SJCRH30 (cell line): Measurements from ENCODE around the gene TUBAL3. TPM values are rescaled to one million over a fixed set of nuclear protein-coding genes. Genes with fewer than 3 reads are reported as not detected.

Experiments
- DNase-seq, 2 experiments: peaks; one replicate each; pipeline ENCODE4 v3.0.0-alpha.2; 2015 to 2020
- H3K27ac ChIP-seq: fragments of 250-450 bp; sonication (Bioruptor Pico); 2 replicates; pipeline ENCODE4 v1.5.1; 2020; ENCODE audit warnings: mild to moderate bottlenecking, moderate library complexity
- H3K27me3 ChIP-seq: fragments of 250-450 bp; sonication (Bioruptor Pico); 2 replicates; pipeline ENCODE4 v1.5.1; 2020; ENCODE audit warnings: mild to moderate bottlenecking, moderate library complexity
- H3K36me3 ChIP-seq: fragments of 250-450 bp; sonication (Bioruptor Pico); 2 replicates; pipeline ENCODE4 v1.5.1; 2020; ENCODE audit warnings: mild to moderate bottlenecking, moderate library complexity
- H3K4me1 ChIP-seq: fragments of 250-450 bp; sonication (Bioruptor Pico); 2 replicates; pipeline ENCODE4 v1.5.1; 2020; ENCODE audit warnings: mild to moderate bottlenecking, moderate library complexity
- H3K4me3 ChIP-seq: fragments of 250-450 bp; sonication (Bioruptor Pico); 2 replicates; pipeline ENCODE4 v1.5.1; 2020; ENCODE audit warnings: mild to moderate bottlenecking, moderate library complexity
- H3K9me3 ChIP-seq: fragments of 250-450 bp; sonication (Bioruptor Pico); replicated peaks from 2 replicates; pipeline ENCODE4 v1.5.1; 2020; ENCODE audit warnings: mild to moderate bottlenecking, moderate library complexity
- total RNA-seq: library from RNA; depleted of rRNA; stranded (reverse); fragments of >200 nt; shearing (Covaris generic); gene quantifications from 2 replicates; pipeline ENCODE4 v1.2.3, GENCODE V29; 2014; rRNA removed

The TUBAL3 gene
- not detected in 2 replicates for total RNA-seq

DNA sequence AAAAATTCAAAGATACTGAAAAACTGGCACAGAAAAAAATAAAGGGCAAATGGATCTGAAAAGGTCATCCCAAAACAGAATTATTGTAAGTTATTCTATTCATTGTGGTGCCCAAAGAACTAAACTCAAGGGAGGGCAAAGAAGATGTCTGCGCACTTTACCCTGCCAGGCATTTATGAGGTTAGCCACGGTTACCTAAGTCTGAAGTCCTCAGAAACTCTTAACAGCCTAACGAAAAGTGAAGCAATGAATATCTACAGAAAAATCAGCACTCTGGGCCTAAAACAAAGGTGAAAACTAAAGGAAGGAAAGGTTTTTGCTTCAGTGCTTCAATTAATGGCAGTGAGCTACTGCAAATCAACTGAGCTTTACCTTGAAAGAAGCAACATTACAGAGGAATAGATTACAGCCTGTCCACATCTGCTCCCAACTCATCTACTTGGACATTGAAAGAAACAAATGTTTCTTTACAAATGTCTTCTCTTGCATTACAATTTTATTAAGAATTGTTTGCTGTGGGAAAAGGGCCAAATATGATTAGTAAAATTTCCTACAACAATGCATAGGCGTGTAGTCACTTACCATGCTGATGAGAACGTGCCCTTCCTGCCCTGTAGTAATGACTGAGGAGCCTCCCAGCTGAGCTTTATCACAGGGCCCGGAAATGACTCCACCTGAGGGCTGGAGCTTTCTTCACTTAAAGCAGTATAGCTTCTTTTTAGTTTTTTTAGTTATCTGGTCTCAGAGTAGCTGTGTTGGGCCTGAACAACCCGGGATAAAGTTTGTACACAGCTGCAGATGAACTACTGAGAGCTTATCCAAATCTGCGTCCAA lies at the start of gene TUBAL3:
Gene TUBAL3, minus strand, starts transcription at position 621 of the 834 bp plus-strand sequence. Its CDS starts 36 bp downstream, at position 585.
- no peaks in the 10 kb centered on the region for H3K36me3 ChIP-seq
- H3K4me1 ChIP-seq = no peaks in the 10 kb centered on the region
- H3K9me3 ChIP-seq = no peaks in the 10 kb centered on the region
- no peak within 1 kb of the TSS for H3K27ac ChIP-seq
- H3K4me3 ChIP-seq = no peak within 1 kb of the TSS
- H3K27me3 ChIP-seq = no peaks in the 10 kb centered on the region
- DNase-seq = no peak

DNA sequence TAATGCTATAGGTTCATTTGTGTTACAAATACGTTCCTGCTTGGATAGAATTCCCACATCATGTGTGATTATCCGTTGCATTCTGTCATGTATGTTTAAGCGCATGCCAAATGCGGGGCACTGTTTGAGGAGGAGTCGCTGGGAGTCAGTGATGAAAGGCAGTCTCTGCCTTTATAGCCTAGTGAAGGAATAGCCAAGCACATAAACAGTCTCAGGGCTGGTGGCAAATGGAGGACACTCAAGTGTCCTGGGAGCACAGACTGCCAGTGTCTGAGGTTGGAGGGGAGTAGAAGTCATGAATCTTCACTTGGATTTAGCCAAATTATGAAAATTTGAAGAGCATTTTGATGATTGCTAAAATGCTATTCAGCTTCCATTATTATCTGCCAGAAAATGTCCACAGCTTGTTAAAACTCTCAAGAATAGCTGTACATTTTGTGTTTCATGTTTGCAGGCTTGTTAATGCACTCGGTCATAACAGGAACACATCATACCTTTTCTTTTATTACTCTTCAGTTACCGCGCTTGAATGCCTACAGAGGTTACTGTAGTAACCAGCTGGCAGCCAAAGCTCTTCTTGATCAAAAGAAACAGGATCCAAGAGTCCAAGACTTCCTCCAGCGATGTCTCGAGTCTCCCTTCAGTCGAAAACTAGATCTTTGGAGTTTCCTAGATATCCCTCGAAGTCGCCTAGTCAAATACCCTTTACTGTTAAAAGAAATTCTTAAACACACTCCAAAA lies 49.3 kb upstream of the TUBAL3 start:
- Histone ChIP-seq H3K36me3 (peaks cover 81% of the 10 kb centered on the region), H3K27me3 (no peaks in the 10 kb centered on the region), H3K9me3 (no peaks in the 10 kb centered on the region), H3K27ac (no peak overlapping the region), H3K4me3 (no peak overlapping the region), H3K4me1 (peaks cover 8% of the 10 kb centered on the region)
- DNase-seq = no peak

GRCh38 chr10:5450605-5451384 lies 46.2 kb upstream of the TUBAL3 start:
- no peaks in the 10 kb centered on the region for H3K9me3 ChIP-seq
- no peak overlapping the region; the same call in 1 of the 2 replicates for H3K4me3 ChIP-seq
- peaks cover 8% of the 10 kb centered on the region for H3K4me1 ChIP-seq
- H3K27me3 ChIP-seq = no peaks in the 10 kb centered on the region
- H3K27ac ChIP-seq = peak overlapping the region; percentile 97
- peaks cover 65% of the 10 kb centered on the region for H3K36me3 ChIP-seq
- no peak for DNase-seq

- peak; percentile 64 to 87 for DNase-seq
- peak overlapping the region; percentile 97 for H3K27ac ChIP-seq
- H3K4me3 ChIP-seq = peak overlapping the region; percentile 71
- H3K36me3 ChIP-seq = peaks cover 55% of the 10 kb centered on the region
- H3K9me3 ChIP-seq = no peaks in the 10 kb centered on the region
- no peaks in the 10 kb centered on the region for H3K27me3 ChIP-seq
- H3K4me1 ChIP-seq = peaks cover 8% of the 10 kb centered on the region
These were observed 45.2 kb upstream of the TUBAL3 start for GRCh38 chr10:5449823-5450222.

- Histone ChIP-seq H3K4me1 (peaks cover 8% of the 10 kb centered on the region), H3K4me3 (peak overlapping the region; percentile 71), H3K9me3 (no peaks in the 10 kb centered on the region), H3K27me3 (no peaks in the 10 kb centered on the region), H3K36me3 (peaks cover 49% of the 10 kb centered on the region), H3K27ac (peak overlapping the region; percentile 97)
- peak in 1 of 2 experiments; percentile 41 for DNase-seq
These were observed 44.6 kb upstream of the TUBAL3 start for GRCh38 chr10:5449227-5449626.

GRCh38 chr10:5448333-5449001 lies 43.8 kb upstream of the TUBAL3 start:
- Histone ChIP-seq H3K4me3 (peak overlapping the region; percentile 71), H3K36me3 (peaks cover 42% of the 10 kb centered on the region), H3K27ac (peak overlapping the region; percentile 97), H3K4me1 (peaks cover 8% of the 10 kb centered on the region), H3K9me3 (no peaks in the 10 kb centered on the region), H3K27me3 (no peaks in the 10 kb centered on the region)
- peak in 1 of 2 experiments; percentile 24 for DNase-seq

GRCh38 chr10:5447611-5448071 lies 43.0 kb upstream of the TUBAL3 start:
- H3K4me1 ChIP-seq = peaks cover 8% of the 10 kb centered on the region
- no peaks in the 10 kb centered on the region for H3K27me3 ChIP-seq
- H3K4me3 ChIP-seq = peak overlapping the region; percentile 71
- H3K27ac ChIP-seq = peak overlapping the region; percentile 97
- DNase-seq = peak in 1 of 2 experiments; percentile 56
- peaks cover 33% of the 10 kb centered on the region for H3K36me3 ChIP-seq
- no peaks in the 10 kb centered on the region for H3K9me3 ChIP-seq

DNA sequence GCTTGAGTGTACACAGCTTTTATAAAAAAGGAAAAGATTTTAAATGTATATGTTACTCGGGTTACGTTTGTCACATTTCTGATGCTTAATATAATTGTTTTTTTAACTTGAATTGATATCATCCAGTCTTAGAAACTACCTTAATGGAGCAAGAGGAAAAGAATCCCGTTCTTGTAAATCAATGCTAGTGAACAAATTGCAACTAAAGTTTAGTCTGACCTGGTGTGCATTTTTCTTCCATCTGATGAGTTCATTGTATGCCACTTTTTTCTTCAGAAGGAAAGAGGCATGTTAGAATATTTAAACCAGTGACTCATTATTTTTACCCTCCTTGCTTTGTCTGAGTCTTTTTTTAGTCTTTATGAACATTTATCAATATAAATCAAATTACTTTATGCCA lies 42.4 kb upstream of the TUBAL3 start:
- peak in 1 of 2 experiments; percentile 15 for DNase-seq

DNA sequence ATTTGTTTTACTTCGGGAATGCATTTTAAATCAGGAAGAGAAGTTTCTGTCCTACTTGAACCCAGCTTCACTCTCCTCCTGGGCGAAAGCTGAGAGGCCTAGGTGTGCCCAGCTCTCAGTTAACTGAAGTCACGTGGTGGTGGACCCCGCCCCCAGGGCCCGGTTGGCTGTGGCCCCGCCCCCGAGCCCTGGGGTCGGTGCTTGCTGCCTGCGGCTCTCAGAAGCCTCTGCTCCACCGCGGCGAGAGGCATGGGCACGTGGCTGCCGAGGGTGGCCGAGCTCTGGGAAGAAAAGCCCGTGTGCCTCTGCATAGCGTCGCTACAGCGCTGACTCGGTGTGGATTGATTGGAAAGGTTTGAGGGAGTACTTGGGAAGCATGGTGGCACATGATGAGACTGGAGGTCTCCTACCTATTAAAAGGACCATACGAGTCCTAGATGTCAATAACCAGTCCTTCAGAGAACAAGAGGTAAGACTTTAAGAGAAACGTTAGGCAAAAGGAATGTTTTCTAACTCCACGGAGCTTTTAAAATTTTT lies 41.8 kb upstream of the TUBAL3 start:
- Histone ChIP-seq H3K4me1 (peaks cover 8% of the 10 kb centered on the region), H3K36me3 (peaks cover 22% of the 10 kb centered on the region), H3K9me3 (no peaks in the 10 kb centered on the region), H3K27me3 (no peaks in the 10 kb centered on the region), H3K4me3 (peak overlapping the region; percentile 71), H3K27ac (peak overlapping the region; percentile 97)
- peak; percentile 85 to 92 for DNase-seq

More for the DNA sequence above, 42.4 kb upstream of the TUBAL3 start:
- H3K27me3 ChIP-seq = no peaks in the 10 kb centered on the region
- H3K27ac ChIP-seq = peak overlapping the region; percentile 97
- peaks cover 27% of the 10 kb centered on the region for H3K36me3 ChIP-seq
- peak overlapping the region; percentile 71 for H3K4me3 ChIP-seq
- peaks cover 8% of the 10 kb centered on the region for H3K4me1 ChIP-seq
- no peaks in the 10 kb centered on the region for H3K9me3 ChIP-seq

DNA sequence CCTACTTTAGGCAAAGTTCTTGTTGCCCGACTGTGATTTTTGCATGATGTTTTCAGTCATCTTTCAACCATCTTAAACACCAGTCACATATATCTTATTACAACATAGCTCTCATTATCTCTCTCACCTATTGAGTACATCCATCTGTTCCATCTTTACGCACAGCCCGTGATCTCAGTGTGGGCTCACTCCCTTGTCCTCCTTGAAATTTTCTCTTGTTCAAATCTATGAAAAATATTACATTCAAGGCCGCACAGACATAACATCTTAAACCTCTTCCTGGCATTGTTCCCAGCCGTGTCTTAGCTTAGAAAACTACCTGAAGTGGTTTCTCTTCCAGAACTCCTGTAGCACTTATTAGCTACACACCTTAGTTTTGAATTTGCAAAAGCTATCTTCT lies 40.4 kb upstream of the TUBAL3 start:
- Histone ChIP-seq H3K4me1 (no peaks in the 10 kb centered on the region; the same call in 1 of the 2 replicates), H3K27ac (no peak overlapping the region), H3K4me3 (no peak overlapping the region), H3K9me3 (no peaks in the 10 kb centered on the region), H3K36me3 (peaks cover 11% of the 10 kb centered on the region), H3K27me3 (no peaks in the 10 kb centered on the region)
- DNase-seq = no peak

GRCh38 chr10:5443429-5443828 lies 38.8 kb upstream of the TUBAL3 start:
- DNase-seq = no peak
- Histone ChIP-seq H3K4me3 (no peak overlapping the region), H3K27me3 (no peaks in the 10 kb centered on the region), H3K27ac (no peak overlapping the region), H3K9me3 (no peaks in the 10 kb centered on the region), H3K4me1 (no peaks in the 10 kb centered on the region), H3K36me3 (peaks cover 11% of the 10 kb centered on the region)

- Histone ChIP-seq H3K27ac (no peak overlapping the region), H3K4me1 (no peaks in the 10 kb centered on the region), H3K36me3 (peaks cover 9% of the 10 kb centered on the region), H3K27me3 (no peaks in the 10 kb centered on the region), H3K9me3 (no peaks in the 10 kb centered on the region), H3K4me3 (no peak overlapping the region)
- no peak for DNase-seq
These were observed 38.4 kb upstream of the TUBAL3 start for GRCh38 chr10:5442990-5443370.

- no peak overlapping the region for H3K27ac ChIP-seq
- no peaks in the 10 kb centered on the region for H3K9me3 ChIP-seq
- no peak overlapping the region for H3K4me3 ChIP-seq
- H3K27me3 ChIP-seq = no peaks in the 10 kb centered on the region
- peak in 1 of 2 experiments; percentile 66 for DNase-seq
- H3K4me1 ChIP-seq = no peaks in the 10 kb centered on the region
- peaks cover 6% of the 10 kb centered on the region for H3K36me3 ChIP-seq
These were observed 37.7 kb upstream of the TUBAL3 start for GRCh38 chr10:5442065-5442989.
